H1 (cell line): Measurements from ENCODE around the gene SGPP2. TPM values are rescaled to one million over a fixed set of nuclear protein-coding genes. Genes with fewer than 3 reads are reported as not detected.

Experiments used
- CTCF ChIA-PET: fragments of 300-600 bp; sonication (Branson Sonifier 250); formaldehyde crosslinking; loops from one replicate; lab custom pipeline; 2021; ENCODE audit not compliant: partially characterized antibody; lab: Charles Lee
- POLR2A ChIA-PET: fragments of 300-600 bp; sonication (Branson Sonifier 250); formaldehyde crosslinking; loops from one replicate; lab custom pipeline; 2021; ENCODE audit warnings: inconsistent platforms; ENCODE audit not compliant: partially characterized antibody; lab: Charles Lee
- DNase-seq, 2 experiments: peaks; one replicate each; pipeline versions ENCODE4 v3.0.0 to v3.0.0-alpha.2; 2010 to 2022; ENCODE audit warnings: low spot score in 2 of 2, low read depth in 1 of 2, mixed read lengths in 1 of 2
- FAIRE-seq: peaks from 2 replicates; lab custom pipeline; 2011; peaks lifted over from hg19 to GRCh38; lab: Jason Lieb, UNC
- H2AFZ ChIP-seq: 2 replicates; pipeline ENCODE4 v1.8.1; 2012; ENCODE audit warnings: low read length, inconsistent platforms
- H2AK5ac ChIP-seq: 2 replicates; pipeline ENCODE4 v1.6.1; 2013; ENCODE audit warnings: low read depth, low read length
- H2BK120ac ChIP-seq: replicated peaks from 2 replicates; pipeline ENCODE3; 2013; ENCODE audit warnings: low read depth, low read length, inconsistent platforms
- H2BK12ac ChIP-seq: 2 replicates; pipeline ENCODE4 v1.6.1; 2013; ENCODE audit warnings: low read depth, low read length
- H2BK15ac ChIP-seq: 2 replicates; pipeline ENCODE4 v1.6.1; 2013; ENCODE audit warnings: low read length
- H2BK20ac ChIP-seq: 2 replicates; pipeline ENCODE4 v1.6.1; 2013; ENCODE audit warnings: low read length
- H2BK5ac ChIP-seq: 2 replicates; pipeline ENCODE4 v1.6.1; 2013; ENCODE audit warnings: low read depth, low read length
- H3K14ac ChIP-seq: 2 replicates; pipeline ENCODE4 v1.6.1; 2013; ENCODE audit warnings: inconsistent platforms; ENCODE audit not compliant: insufficient read length
- H3K18ac ChIP-seq: 2 replicates; pipeline ENCODE4 v1.6.1; 2013; ENCODE audit warnings: low read length; ENCODE audit errors: extremely low read depth
- H3K23ac ChIP-seq: 2 replicates; pipeline ENCODE4 v1.6.1; 2013; ENCODE audit warnings: inconsistent platforms; ENCODE audit not compliant: insufficient read length
- H3K23me2 ChIP-seq: 2 replicates; pipeline ENCODE4 v1.6.1; 2013; ENCODE audit warnings: low read depth, low read length
- H3K27ac ChIP-seq: 2 replicates; pipeline ENCODE4 v1.6.1; 2011; ENCODE audit warnings: low read depth, low read length, inconsistent platforms
- H3K27me3 ChIP-seq, 4 experiments: replicated peaks in 1 of 4; 1 replicate in 1 of 4; 2 replicates in 3 of 4; pipeline versions ENCODE4 v1.6.1 to v1.8.1; 2011 to 2013; ENCODE audit warnings: low read length in 3 of 4, mild to moderate bottlenecking in 3 of 4, inconsistent platforms in 2 of 4, mixed read lengths in 2 of 4, moderate library complexity in 1 of 4; ENCODE audit not compliant: control insufficient read depth in 3 of 4, insufficient read depth in 3 of 4; ENCODE audit errors: extremely low read depth in 1 of 4
- H3K36me3 ChIP-seq, 4 experiments: 2 replicates each; pipeline versions ENCODE4 v1.6.1 to v1.8.1; 2011 to 2013; ENCODE audit warnings: mild to moderate bottlenecking in 4 of 4, low read length in 3 of 4, moderate library complexity in 2 of 4, control low read depth in 1 of 4, inconsistent platforms in 1 of 4; ENCODE audit not compliant: insufficient read depth in 4 of 4, control insufficient read depth in 2 of 4
- H3K4ac ChIP-seq: replicated peaks from 2 replicates; pipeline ENCODE3; 2013; ENCODE audit warnings: low read length, low read depth, mixed read lengths, inconsistent platforms; ENCODE audit not compliant: insufficient read length
- H3K4me1 ChIP-seq, 4 experiments: replicated peaks in 1 of 4; 1 replicate in 1 of 4; 2 replicates in 3 of 4; pipeline versions ENCODE4 v1.6.1 to v1.8.1; 2011 to 2013; ENCODE audit warnings: low read length in 3 of 4, inconsistent platforms in 2 of 4, mixed read lengths in 1 of 4; ENCODE audit not compliant: insufficient read depth in 4 of 4, control insufficient read depth in 3 of 4
- H3K4me2 ChIP-seq, 2 experiments: 2 replicates each; pipeline versions ENCODE4 v1.6.1 to v1.8.1; 2011 to 2013; ENCODE audit warnings: low read depth in 2 of 2, low read length in 2 of 2, control low read depth in 1 of 2, inconsistent platforms in 1 of 2, mild to moderate bottlenecking in 1 of 2; ENCODE audit not compliant: insufficient read depth in 1 of 2
- H3K4me3 ChIP-seq, 4 experiments: fragments of 200-600, 300-600 bp in 1 of 4; sonication (generic), shearing (Covaris generic), sonication (Bioruptor Twin) in 1 of 4; 2 replicates each; pipeline versions ENCODE4 v1.5.1 to v1.8.1; 2011 to 2016; ENCODE audit warnings: low read length in 4 of 4, low read depth in 3 of 4, control low read depth in 2 of 4, inconsistent platforms in 2 of 4, mild to moderate bottlenecking in 2 of 4, mixed read lengths in 1 of 4, moderate library complexity in 1 of 4; ENCODE audit not compliant: insufficient read depth in 2 of 4; ENCODE audit errors: extremely low read depth in 1 of 4
- H3K56ac ChIP-seq: replicated peaks from 2 replicates; pipeline ENCODE3; 2013; ENCODE audit warnings: low read depth, mild to moderate bottlenecking, mixed read lengths, low read length, inconsistent platforms; ENCODE audit not compliant: insufficient read length
- H3K79me1 ChIP-seq: 2 replicates; pipeline ENCODE4 v1.6.1; 2013; ENCODE audit warnings: low read depth, low read length, control low read depth
- H3K79me2 ChIP-seq, 2 experiments: 2 replicates each; pipeline versions ENCODE4 v1.6.1 to v1.8.1; 2012 to 2013; ENCODE audit warnings: low read length in 2 of 2, mild to moderate bottlenecking in 2 of 2, inconsistent platforms in 1 of 2; ENCODE audit not compliant: insufficient read depth in 2 of 2, control insufficient read depth in 1 of 2
- H3K9ac ChIP-seq, 4 experiments: replicated peaks in 1 of 4; 1 replicate in 1 of 4; 2 replicates in 3 of 4; pipeline versions ENCODE4 v1.6.1 to v1.8.1; 2011 to 2013; ENCODE audit warnings: low read depth in 3 of 4, low read length in 3 of 4, control low read depth in 2 of 4, mild to moderate bottlenecking in 2 of 4, moderate library complexity in 2 of 4, inconsistent platforms in 1 of 4; ENCODE audit errors: extremely low read depth in 1 of 4
- H3K9me3 ChIP-seq, 2 experiments: 2 replicates each; pipeline versions ENCODE4 v1.6.1 to v1.8.1; 2012 to 2013; ENCODE audit warnings: mild to moderate bottlenecking in 2 of 2, moderate library complexity in 2 of 2, control low read depth in 1 of 2, inconsistent platforms in 1 of 2, low read depth in 1 of 2, low read length in 1 of 2, mixed read lengths in 1 of 2; ENCODE audit not compliant: insufficient read depth in 2 of 2
- H4K20me1 ChIP-seq, 2 experiments: replicated peaks in 1 of 2; 2 replicates each; pipeline versions ENCODE3 to v1.8.1; 2011 to 2013; ENCODE audit warnings: inconsistent platforms in 2 of 2, low read length in 2 of 2, mild to moderate bottlenecking in 1 of 2; ENCODE audit not compliant: insufficient read depth in 2 of 2, control insufficient read depth in 1 of 2
- H4K5ac ChIP-seq: 2 replicates; pipeline ENCODE4 v1.6.1; 2013; ENCODE audit warnings: low read length, low read depth, mixed read lengths, inconsistent platforms; ENCODE audit not compliant: insufficient read length
- H4K8ac ChIP-seq: 2 replicates; pipeline ENCODE4 v1.8.0; 2013; ENCODE audit warnings: mild to moderate bottlenecking, moderate library complexity, low read length, inconsistent platforms; ENCODE audit not compliant: insufficient read depth; ENCODE audit errors: extremely low read depth
- H4K91ac ChIP-seq: replicated peaks from 2 replicates; pipeline ENCODE3; 2013; ENCODE audit warnings: low read length, mixed read lengths, inconsistent platforms; ENCODE audit not compliant: insufficient read length
- SAP30 ChIP-seq: fragments of 300-600 bp; sonication (generic); IDR thresholded peaks from 2 replicates; pipeline ENCODE4 v1.7.1; 2012; ENCODE audit warnings: low read length, moderate library complexity, mild to moderate bottlenecking, inconsistent platforms; ENCODE audit not compliant: insufficient read depth, insufficient replicate concordance
- SP1 ChIP-seq: IDR thresholded peaks from 2 replicates; pipeline ENCODE4 v1.6.1; 2011; ENCODE audit warnings: low read depth, low read length
- SP2 ChIP-seq: IDR thresholded peaks from 2 replicates; pipeline ENCODE4 v1.6.1; 2012; ENCODE audit warnings: mild to moderate bottlenecking, low read length, inconsistent platforms
- SP4 ChIP-seq: IDR thresholded peaks from 2 replicates; pipeline ENCODE4 v1.6.1; 2012; ENCODE audit warnings: low read length, inconsistent platforms
- ZNF274 ChIP-seq: IDR thresholded peaks from 2 replicates; pipeline ENCODE4 v1.7.0; 2012; ENCODE audit warnings: low read length, borderline replicate concordance; ENCODE audit errors: extremely low read depth
- WGBS, 2 experiments: shearing (Covaris generic) in 1 of 2; methylation state at CpG; one replicate each; pipeline versions ENCODE4 v1.1.6 to v1.1.7; 2013 to 2015; ENCODE audit warnings: low lambda C conversion rate in 2 of 2, mixed read lengths in 2 of 2, inconsistent platforms in 1 of 2, low coverage in 1 of 2, missing lambda C conversion rate in 1 of 2; ENCODE audit not compliant: insufficient replicate concordance in 2 of 2, insufficient coverage in 1 of 2, insufficient read length in 1 of 2; ENCODE audit errors: extremely low coverage in 1 of 2, missing lambda C conversion rate in 1 of 2; 5-methylcytosine and 5-hydroxymethylcytosine counted together
- polyA plus RNA-seq, 7 experiments: library from polyadenylated mRNA; depleted of rRNA in 3 of 7; stranded (reverse) in 5 of 7; unstranded in 2 of 7; fragments of >200 nt in 5 of 7; fragments of 200-250 nt in 2 of 7; gene quantifications; 1 replicate in 5 of 7; 2 replicates in 1 of 7; 4 replicates in 1 of 7; pipeline versions ENCODE4 v1.2.1 to v1.2.3, GENCODE V29; 2011 to 2013; ENCODE audit warnings: missing spikeins in 2 of 7, mixed read lengths in 2 of 7
- total RNA-seq: library from RNA; stranded (reverse); fragmentation: NEBNext Ultra II Directional; extraction: Animal tissue kit (Norgen Biotek cat#: 25700); gene quantifications from 2 replicates; pipeline ENCODE4 v1.2.1, GENCODE V29; 2021

Gene SGPP2
- total and polyA plus RNA-seq, 2 of the 8 experiments (the other 6 are each of a cell fraction or from before 2014, with no cell fraction given) = 0.29 TPM; not detected in 1

DNA sequence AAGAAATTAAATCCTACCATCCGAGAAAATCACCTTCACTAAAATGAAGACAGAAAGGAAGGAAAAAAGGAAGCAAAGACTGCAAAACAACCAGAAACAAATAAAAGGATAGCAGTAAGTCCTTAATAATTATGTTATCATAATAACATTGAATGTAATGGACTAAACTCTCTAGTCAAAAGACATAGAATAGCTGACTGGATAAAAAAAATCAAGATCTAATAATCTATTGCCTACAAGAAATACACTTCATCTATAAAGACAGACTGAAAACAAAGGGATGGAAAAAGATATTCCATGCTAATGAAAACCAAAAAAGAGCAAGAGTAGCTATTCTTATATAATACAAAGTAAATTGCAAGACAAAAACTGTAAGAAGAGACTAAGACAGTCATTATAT lies 48.5 kb upstream of the SGPP2 start:
- POLR2A ChIA-PET = no interaction called here
- no peak for DNase-seq
- Histone ChIP-seq H2BK12ac (no peak overlapping the region), H3K79me2 (no peaks in the 10 kb centered on the region), H2BK120ac (no peak overlapping the region), H3K23me2 (no peaks in the 10 kb centered on the region), H3K4me2 (no peak overlapping the region), H3K36me3 (no peaks in the 10 kb centered on the region), H3K79me1 (no peaks in the 10 kb centered on the region), H2AK5ac (no peak overlapping the region), H3K4ac (no peak overlapping the region), H3K27ac (no peak overlapping the region), H3K4me3 (no peak overlapping the region), H3K27me3 (no peaks in the 10 kb centered on the region), H3K9ac (no peak overlapping the region), H2BK20ac (no peak overlapping the region), H4K8ac (no peak overlapping the region), H3K23ac (no peak overlapping the region), H4K5ac (no peak overlapping the region), H3K4me1 (no peaks in the 10 kb centered on the region), H2AFZ (no peak overlapping the region), H3K14ac (no peak overlapping the region), H4K91ac (no peak overlapping the region), H2BK5ac (no peak overlapping the region), H3K9me3 (peaks cover 0 to 4% of the 10 kb centered on the region in 2 experiments; a peak in 1 of 4 replicates), H4K20me1 (no peaks in the 10 kb centered on the region), H3K18ac (no peak overlapping the region), H2BK15ac (no peak overlapping the region), H3K56ac (no peak overlapping the region)
- CTCF ChIA-PET = no interaction called here
- no peak for FAIRE-seq
- WGBS, 2 experiments = 75% methylated on average over 1 of the region's 1 CpG; no CpG with 5 or more reads in 1 of the 2 experiments
- TF ChIP-seq SAP30 (no peak), SP4 (no peak), ZNF274 (no peak), SP2 (no peak), SP1 (no peak)
